MG63 (cell line): Measurements from ENCODE around the gene LSS. TPM values are rescaled to one million over a fixed set of nuclear protein-coding genes. Genes with fewer than 3 reads are reported as not detected.
"Not testable (repeated sequence)": the region's sequence is repeated elsewhere in the genome, so short reads cannot be mapped to it uniquely, and the experiment has no call there.

Source experiments
- DNase-seq: peaks from one replicate; pipeline ENCODE4 v3.0.0-alpha.2; 2020
- H3K27me3 ChIP-seq: fragments of 250-450 bp; sonication (Bioruptor Pico); 2 replicates; pipeline ENCODE4 v1.5.1; 2020; ENCODE audit warnings: mild to moderate bottlenecking, moderate library complexity
- H3K36me3 ChIP-seq: fragments of 250-450 bp; sonication (Bioruptor Pico); 2 replicates; pipeline ENCODE4 v1.5.1; 2020; ENCODE audit warnings: mild to moderate bottlenecking, moderate library complexity
- H3K4me3 ChIP-seq: fragments of 250-450 bp; sonication (Bioruptor Pico); 2 replicates; pipeline ENCODE4 v1.5.1; 2020; ENCODE audit warnings: mild to moderate bottlenecking, moderate library complexity
- H3K9me3 ChIP-seq: fragments of 250-450 bp; sonication (Bioruptor Pico); 2 replicates; pipeline ENCODE4 v1.5.1; 2020; ENCODE audit warnings: mild to moderate bottlenecking, moderate library complexity
- total RNA-seq: library from RNA; depleted of rRNA; stranded (reverse); fragments of >200 nt; shearing (Covaris generic); gene quantifications from 2 replicates; pipeline ENCODE4 v1.2.3, GENCODE V29; 2014; ENCODE audit warnings: low replicate concordance

LSS gene
- total RNA-seq, 1 experiment from 2014 or later = 66.7 TPM

DNA sequence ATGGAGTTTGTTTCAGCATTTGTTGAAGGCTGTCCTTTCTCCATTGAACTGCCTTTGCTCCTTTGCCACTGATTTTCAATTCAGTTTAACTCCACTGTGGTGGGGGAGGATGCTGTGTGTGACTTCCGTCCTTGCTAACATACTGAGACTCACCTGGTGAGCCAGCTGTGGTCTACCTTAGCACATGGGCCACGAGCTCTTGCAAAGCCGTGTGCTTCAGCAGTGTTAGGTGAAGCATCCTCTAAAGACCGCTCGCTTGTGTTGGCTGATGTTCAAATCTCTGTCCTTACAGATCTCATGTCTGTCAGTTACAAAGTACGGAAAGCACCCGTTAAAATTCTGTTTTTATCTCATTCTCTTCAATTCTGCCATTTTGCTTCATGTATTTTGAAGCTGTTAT, 40.8 kb downstream of the LSS start:
- no peak for DNase-seq
- Histone ChIP-seq H3K36me3 (peaks cover 18% of the 10 kb centered on the region), H3K27me3 (no peaks in the 10 kb centered on the region), H3K4me3 (no peak overlapping the region), H3K9me3 (no peaks in the 10 kb centered on the region)

DNA sequence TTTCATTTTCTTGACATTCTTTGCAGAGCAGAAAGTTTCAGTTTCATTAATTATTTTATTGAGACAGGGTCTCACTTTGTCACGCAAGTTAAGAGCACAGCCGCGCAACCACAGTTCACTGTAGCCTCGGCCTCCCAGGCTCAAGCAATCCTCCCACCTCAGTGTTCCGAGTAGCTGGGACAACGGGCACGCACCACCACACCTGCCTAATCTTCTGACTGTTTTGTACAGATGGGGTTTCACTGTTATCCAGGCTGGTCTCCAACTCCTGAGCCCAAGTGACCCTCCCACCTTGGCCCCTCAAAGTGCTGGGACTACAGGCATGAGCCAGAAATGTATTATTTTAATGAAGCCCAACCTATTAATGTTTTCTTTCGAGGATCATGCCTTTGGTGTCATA, 41.3 kb downstream of the LSS start:
- H3K36me3 ChIP-seq = peaks cover 18% of the 10 kb centered on the region
- no peak overlapping the region for H3K4me3 ChIP-seq
- no peak for DNase-seq

DNA sequence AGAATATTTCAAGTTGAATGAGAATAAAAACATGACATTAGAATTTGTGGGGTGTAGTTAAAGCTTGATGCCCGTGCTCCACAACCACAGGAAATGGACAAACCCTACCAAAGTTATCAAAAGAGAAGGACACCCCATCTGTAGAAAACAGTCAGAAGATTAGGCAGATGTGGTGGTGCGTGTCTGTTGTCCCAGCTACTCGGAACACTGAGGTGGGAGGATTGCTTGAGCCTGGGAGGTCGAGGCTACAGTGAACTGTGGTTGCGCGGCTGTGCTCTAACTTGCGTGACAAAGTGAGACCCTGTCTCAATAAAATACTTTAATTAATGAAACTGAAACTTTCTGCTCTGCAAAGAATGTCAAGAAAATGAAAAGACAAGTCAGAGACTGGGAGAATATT, 42.9 kb downstream of the LSS start:
- DNase-seq = no peak
- H3K27me3 ChIP-seq = no peaks in the 10 kb centered on the region
- peaks cover 5% of the 10 kb centered on the region for H3K36me3 ChIP-seq
- H3K9me3 ChIP-seq = no peaks in the 10 kb centered on the region
- H3K4me3 ChIP-seq = peak overlapping the region; percentile 77

More for the DNA sequence above, 41.3 kb downstream of the LSS start:
- H3K27me3 ChIP-seq = no peaks in the 10 kb centered on the region
- no peaks in the 10 kb centered on the region for H3K9me3 ChIP-seq

DNA sequence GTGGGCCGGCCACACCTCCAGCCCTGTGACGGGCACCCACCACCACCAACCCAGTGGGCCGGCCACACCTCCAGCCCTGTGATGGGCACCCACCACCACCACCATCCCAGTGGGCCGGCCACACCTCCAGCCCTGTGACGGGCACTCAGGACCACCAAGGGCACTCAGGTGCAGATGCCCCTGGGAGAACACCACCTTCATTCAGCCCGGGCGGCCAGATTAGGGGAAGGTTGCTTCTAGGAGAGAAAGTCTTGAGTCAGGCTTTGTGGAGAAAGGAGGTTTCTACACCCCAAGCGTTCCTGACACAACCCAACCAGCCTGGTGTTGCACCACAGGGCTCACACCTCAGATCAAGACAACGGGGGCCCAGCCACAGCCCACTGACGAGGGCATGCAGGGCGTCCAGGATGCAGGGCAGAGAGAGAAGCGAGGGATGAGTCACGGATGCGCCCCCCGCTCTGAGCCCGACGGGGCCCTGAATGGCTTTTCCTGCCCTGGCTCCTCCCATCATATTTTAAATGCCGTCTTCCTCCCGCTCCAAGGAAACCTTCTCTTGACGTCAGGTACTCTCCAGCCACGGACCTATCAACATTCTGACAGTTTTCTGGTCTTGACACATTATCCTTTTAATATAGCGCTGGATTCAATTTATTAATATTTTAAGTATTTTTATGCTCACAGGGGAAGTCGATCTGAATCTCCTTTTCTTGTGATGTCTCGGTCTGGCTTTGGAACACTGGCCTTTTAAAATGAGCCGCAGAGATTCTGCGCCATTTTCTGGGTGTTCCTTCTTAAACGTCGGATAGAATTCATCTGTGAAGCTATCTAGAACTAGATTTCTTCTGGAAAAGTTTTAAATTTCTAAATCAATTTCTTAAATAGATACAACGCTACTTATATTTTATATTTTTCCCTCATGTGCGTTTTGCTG, 43.7 kb downstream of the LSS start:
- Histone ChIP-seq H3K4me3 (peak overlapping the region; percentile 77), H3K9me3 (no peaks in the 10 kb centered on the region), H3K27me3 (no peaks in the 10 kb centered on the region), H3K36me3 (no peaks in the 10 kb centered on the region; the same call in 1 of the 2 replicates)
- DNase-seq = peak; percentile 96

DNA sequence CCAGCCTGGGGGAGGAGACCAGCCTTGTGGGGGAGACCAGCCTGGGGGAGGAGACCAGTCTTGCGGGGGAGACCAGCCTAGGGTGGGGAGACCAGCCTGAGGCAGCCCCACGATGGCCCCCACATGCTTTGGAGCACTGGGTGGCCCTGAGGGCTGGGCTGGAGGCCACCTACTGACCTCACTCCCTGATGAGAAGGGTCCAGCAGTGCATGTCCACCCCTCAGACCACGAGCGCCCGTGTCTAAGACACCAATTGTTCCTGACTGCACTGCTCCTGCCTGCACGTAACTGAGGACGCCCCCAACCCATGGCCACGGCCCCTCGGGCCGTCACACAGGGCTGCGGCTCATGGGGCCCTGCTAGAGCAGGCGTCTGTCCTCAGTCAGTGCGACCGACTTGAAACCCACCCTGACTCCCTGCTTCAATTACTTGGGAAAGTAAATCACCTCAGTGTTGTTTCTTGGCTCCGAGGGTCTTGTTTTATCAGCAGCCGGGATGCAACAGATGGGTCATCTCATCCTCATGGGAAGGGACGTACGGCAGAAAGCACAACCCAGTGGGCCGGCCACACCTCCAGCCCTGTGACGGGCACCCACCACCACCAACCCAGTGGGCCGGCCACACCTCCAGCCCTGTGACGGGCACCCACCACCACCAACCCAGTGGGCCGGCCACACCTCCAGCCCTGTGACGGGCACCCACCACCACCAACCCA, 44.5 kb downstream of the LSS start, which contains the start of gene SPATC1L:
Gene SPATC1L, minus strand, starts transcription at position 550 of the 715 bp plus-strand sequence. CDS start 1,643 bp downstream, outside the sequence.
- Histone ChIP-seq H3K36me3 (no peaks in the 10 kb centered on the region; the same call in 1 of the 2 replicates), H3K9me3 (no peaks in the 10 kb centered on the region), H3K27me3 (no peaks in the 10 kb centered on the region), H3K4me3 (peak within 1 kb of the TSS; percentile 89)
- DNase-seq = peak; percentile 83

DNA sequence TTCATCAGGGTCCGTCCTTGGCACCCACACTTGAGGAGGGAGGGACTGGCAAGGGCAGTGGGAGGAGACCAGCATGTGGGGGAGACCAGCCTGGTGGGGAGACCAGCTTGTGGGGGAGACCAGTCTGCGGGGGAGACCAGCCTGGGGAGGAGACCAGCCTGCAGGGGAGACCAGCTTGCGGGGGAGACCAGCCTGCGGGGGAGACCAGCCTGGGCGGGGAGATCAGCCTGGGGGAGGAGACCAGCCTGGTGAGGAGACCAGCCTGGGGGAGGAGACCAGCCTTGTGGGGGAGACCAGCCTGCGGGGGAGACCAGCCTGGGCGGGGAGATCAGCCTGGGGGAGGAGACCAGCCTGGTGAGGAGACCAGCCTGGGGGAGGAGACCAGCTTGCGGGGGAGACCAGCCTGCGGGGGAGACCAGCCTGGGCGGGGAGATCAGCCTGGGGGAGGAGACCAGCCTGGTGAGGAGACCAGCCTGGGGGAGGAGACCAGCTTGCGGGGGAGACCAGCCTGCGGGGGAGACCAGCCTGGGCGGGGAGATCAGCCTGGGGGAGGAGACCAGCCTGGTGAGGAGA, 45.2 kb downstream of the LSS start:
- H3K36me3 ChIP-seq, H3K9me3 ChIP-seq, H3K27me3 ChIP-seq, DNase-seq: not testable (repeated sequence)
- H3K4me3 ChIP-seq = peak overlapping the region; percentile 89

DNA sequence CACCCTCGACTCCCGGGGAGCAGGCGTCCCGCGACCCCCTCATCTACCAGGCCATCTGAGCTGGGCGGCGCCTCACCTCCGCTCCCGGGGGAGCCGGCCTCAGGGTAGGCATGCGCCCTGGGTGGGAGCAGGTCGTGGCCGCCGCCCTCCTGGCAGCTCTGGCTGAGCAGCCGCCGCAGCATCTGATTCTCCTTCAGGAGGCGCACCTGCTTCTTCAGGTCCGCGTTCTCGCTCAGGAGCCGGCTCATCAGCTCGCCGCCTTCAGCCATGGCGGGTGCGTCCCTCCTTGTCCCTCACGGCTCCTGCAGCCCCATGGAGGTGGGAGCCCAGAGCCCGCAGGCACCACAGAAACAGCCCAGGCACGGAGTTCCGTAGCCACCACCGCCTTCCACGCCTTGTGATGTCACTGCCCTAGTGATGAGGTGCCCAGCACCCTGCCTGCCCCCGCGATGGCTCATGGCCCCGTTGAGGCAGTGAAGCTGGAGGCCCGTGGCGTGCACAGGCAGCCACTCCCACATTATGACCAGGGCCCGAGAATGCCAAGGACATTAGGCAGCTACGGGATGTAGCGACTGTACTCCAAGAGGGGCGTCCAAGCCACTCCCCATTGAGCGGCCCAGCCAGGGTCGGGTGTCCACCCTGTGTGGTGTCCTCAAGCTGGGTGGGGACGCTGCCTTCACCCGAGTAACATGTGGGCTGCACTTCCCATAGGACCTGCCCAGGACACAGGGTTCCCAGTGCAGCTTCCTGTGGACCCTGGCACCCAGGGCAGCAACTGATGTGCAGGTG, 45.8 kb downstream of the LSS start:
- H3K36me3 ChIP-seq = no peaks in the 10 kb centered on the region; the same call in 1 of the 2 replicates
- no peak overlapping the region for H3K4me3 ChIP-seq
- no peaks in the 10 kb centered on the region for H3K27me3 ChIP-seq
- DNase-seq = no peak
- H3K9me3 ChIP-seq = 0 out of 2 replicates have a peak, but pooled peaks cover 2% of the 10 kb centered on the region

DNA sequence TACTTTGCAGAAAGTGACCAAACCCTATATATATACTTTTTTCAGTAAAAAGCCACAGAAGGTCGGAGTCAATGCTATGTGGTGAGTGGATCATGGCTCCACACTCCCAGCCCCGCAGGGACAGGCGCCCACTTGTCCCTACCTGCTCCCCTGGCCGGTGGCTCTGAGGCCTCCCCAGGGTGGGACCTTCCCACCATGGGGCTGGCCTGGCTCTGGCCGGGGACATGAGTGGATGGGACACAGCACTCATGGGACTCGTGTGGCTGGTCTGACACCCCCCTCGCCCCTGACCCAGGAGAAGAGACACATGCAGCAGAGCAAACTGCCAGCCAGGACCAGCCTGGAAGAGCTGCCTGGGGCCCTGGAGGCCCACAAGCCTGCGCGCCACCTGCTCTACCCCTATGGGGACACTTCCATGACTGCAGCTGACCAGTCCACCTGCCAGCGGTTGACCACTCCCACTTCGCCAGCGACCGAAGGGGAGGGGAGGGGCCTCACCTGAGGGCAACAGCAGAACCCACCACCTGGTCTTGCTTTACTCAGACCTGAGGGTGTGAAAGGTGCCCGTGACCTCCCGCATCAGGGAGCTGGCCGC, 46.5 kb downstream of the LSS start:
- no peak for DNase-seq
- Histone ChIP-seq H3K9me3 (peaks cover 6% of the 10 kb centered on the region), H3K4me3 (no peak overlapping the region), H3K36me3 (no peaks in the 10 kb centered on the region; the same call in 1 of the 2 replicates), H3K27me3 (no peaks in the 10 kb centered on the region)

DNA sequence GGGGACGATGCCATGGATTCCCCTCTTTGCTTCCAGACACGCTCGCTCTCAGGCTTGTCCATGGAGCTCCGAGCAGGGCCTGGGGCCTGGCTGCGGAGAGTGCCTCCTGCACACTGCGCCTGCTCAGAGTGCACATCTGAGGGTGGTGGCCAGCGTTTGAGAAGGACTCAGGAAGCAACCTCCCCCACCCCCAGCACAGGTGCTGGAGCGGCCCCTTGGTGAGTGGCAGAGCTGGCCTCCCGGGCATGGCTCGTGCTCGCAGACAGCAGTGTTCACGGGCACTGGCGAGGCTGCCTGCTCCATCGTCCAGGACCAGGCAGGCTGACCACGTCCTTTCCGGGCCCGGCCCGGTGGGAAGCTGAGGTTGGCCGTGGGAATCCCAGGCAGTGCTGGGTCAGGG, 47.1 kb downstream of the LSS start:
- no peak for DNase-seq
- H3K4me3 ChIP-seq = no peak overlapping the region
- peaks cover 12% of the 10 kb centered on the region for H3K9me3 ChIP-seq
- no peaks in the 10 kb centered on the region for H3K27me3 ChIP-seq
- no peaks in the 10 kb centered on the region; the same call in 1 of the 2 replicates for H3K36me3 ChIP-seq

DNA sequence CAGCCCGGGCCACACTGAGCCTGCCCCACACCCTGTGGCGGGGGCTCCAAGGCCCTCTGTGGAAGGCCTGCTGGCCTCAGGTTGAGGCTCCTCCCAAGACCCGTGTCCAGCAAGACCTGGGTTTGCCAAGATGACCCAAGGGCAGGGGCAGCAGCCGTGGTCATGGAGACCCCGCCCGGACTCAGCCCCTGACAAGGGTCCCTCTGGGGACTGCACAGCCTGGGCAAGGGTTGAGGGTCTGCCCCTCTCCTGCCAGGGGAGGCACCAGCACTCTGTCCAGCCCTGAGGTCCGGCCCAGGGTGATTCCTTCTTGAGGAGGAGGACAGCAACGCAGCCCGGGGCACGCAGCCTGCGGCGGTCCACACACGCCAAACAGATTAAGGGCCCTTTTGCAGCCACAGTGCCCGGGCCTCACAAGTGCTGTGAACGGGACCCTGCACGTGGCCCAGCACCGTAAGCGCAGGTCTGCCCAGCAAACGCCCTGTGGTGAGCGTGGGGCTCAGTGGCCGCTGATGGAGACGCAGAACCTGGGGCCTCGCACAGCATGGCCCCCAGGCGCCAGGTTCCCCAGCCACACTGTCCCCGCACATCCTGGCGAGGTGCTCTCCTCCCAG, 47.7 kb downstream of the LSS start:
- H3K4me3 ChIP-seq = no peak overlapping the region
- H3K9me3 ChIP-seq = peaks cover 16% of the 10 kb centered on the region
- H3K36me3 ChIP-seq = no peaks in the 10 kb centered on the region; the same call in 1 of the 2 replicates
- no peak for DNase-seq
- H3K27me3 ChIP-seq = no peaks in the 10 kb centered on the region

DNA sequence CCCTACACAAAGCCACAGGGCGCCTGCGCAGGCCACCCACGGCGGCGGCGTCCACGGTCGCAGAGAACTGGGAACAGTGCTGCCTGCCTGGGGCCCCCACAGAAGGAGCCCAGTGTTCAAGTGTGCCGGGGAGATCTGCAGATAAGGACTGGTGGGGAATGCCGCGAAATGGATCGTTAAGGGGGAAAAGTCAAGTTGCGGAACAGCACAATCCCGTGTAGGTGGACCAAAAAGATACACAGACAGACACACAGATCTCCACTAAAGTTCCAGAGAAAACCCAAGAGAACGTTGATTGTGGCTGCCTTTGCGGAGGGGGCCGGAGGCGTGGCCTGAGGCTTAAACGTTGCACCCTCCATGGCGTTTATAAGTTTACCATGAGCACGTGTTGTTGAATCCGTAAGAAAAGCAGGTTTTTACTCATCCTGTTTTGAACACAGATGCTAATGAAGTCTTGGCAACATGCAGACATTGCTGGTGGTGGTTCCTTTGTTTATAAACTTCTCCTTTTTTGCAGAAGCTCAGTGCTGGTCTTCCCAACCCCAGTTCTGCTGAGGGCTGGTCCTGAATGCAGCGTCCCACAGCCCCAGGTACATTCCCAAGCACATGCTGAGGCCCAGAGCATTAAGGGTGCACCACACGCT, 48.4 kb downstream of the LSS start:
- Histone ChIP-seq H3K36me3 (no peaks in the 10 kb centered on the region; the same call in 1 of the 2 replicates), H3K27me3 (no peaks in the 10 kb centered on the region), H3K4me3 (no peak overlapping the region), H3K9me3 (peaks cover 23% of the 10 kb centered on the region)
- DNase-seq = no peak

DNA sequence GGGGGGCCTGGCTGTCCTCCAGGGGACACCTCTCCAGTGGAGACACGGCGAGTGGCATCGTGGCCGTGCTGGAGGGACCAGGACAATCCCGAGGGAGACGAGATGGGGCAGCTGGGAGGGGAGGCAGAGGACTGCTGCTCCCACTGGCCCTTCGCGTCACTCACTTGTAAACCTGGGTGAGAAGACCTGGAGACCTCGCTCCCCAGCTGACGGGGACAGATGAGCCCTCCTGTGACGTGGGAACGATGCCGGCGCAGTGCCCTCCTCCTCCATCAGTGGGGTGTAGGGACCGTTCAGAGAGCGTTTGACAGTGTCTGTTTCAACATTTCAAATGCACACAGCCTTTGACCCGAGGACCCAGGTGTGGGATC, 48.9 kb downstream of the LSS start:
- H3K27me3 ChIP-seq = no peaks in the 10 kb centered on the region
- H3K9me3 ChIP-seq = peaks cover 28% of the 10 kb centered on the region
- no peaks in the 10 kb centered on the region; the same call in 1 of the 2 replicates for H3K36me3 ChIP-seq
- no peak for DNase-seq
- H3K4me3 ChIP-seq = no peak overlapping the region

DNA sequence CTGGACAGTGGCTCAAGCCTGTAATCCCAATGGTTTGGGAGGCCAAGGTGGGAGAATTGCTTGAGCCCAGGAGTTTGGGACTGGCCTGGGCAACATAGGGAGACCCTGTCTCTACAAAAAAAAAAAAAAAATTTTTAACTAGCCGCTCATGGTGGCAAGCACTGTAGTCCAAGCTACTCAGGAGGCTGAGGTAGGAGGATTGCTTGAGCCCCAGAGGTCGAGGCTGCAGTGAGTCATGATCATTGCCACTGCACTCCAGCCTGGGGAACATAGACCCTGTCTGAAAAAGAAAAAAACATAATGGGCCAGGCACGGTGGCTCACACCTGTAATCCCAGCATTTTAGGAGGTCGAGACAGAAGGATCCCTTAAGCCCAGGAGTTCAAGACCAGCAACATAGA, 49.6 kb downstream of the LSS start:
- peaks cover 35% of the 10 kb centered on the region for H3K9me3 ChIP-seq
- H3K36me3 ChIP-seq = no peaks in the 10 kb centered on the region; the same call in 1 of the 2 replicates
- no peak overlapping the region for H3K4me3 ChIP-seq
- DNase-seq = no peak
- no peaks in the 10 kb centered on the region for H3K27me3 ChIP-seq

DNA sequence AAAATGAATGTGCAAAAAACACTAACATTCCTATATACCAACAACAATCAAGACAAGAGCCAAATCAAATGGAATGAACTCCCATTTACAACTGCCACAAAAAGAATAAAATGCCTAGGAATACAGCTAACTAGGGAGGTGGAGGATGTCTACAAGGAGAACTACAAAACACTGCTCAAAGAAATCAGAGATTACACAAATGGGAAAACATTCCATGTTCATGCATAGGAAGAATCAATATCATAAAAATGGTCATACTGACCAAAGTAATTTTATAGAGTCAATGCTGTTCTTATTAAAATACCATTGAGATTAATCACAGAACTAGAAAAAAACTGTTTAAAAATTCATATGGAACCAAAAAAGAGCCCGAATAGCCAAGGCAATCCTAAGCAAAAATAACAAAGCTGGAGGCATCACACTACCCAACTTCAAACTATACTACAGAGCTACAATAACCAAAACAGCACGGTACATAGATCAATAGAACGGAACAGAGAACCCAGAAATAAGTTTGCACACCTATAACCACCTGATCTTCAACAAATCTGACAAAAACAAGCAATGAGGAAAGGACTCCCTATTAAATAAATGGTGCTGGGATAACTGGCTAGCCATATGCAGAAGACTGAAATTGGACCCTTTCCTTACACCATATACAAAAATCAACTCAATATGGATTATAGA, 52.0 kb downstream of the LSS start:
- H3K9me3 ChIP-seq = peaks cover 42% of the 10 kb centered on the region
- H3K4me3 ChIP-seq, H3K36me3 ChIP-seq, H3K27me3 ChIP-seq, DNase-seq: not testable (repeated sequence)

DNA sequence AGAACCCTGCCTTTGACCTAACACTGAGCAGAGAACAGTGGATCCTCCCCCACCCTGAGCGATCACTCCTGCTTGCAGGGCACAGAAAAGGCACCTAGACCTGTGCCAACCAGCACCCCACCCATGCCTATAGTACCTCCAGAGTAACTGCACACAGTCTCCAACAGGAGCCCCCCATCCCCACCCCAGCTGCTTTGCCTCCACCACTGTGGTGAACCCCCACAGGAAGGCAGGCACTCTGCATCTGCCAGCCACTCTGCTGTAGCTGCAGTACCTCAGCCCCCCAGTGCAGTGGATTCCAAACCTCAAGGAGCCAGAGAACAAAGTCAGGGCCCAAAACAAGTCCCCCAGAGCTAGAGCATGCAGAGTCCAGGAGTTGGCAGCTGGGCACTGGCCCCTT, 55.0 kb downstream of the LSS start:
- H3K9me3 ChIP-seq = peaks cover 42% of the 10 kb centered on the region
- no peaks in the 10 kb centered on the region for H3K27me3 ChIP-seq
- H3K4me3 ChIP-seq = no peak overlapping the region
- no peaks in the 10 kb centered on the region; the same call in 1 of the 2 replicates for H3K36me3 ChIP-seq
- no peak for DNase-seq
